HG03175 (cell line): ENCODE measurements around the gene BEAN1.

Experiments used
- ATAC-seq: cut with Tn5 transposase; IDR thresholded peaks from one replicate; pipeline ENCODE4 v1.9.1; 2021; ENCODE audit warnings: mild to moderate bottlenecking, moderate library complexity; ENCODE audit not compliant: unreplicated experiment

BEAN1 gene

GRCh38 chr16:66416939-66417700 is 10.0 kb upstream of the BEAN1 start:
- no peak for ATAC-seq

- no peak for ATAC-seq
Observed at GRCh38 chr16:66418165-66418962, 8.7 kb upstream of the BEAN1 start.

- no peak for ATAC-seq
Observed at GRCh38 chr16:66419527-66419926, 7.6 kb upstream of the BEAN1 start.

- ATAC-seq: no peak
Observed at GRCh38 chr16:66420396-66420795, 6.7 kb upstream of the BEAN1 start.

- no peak for ATAC-seq
Observed at GRCh38 chr16:66421891-66422290, 5.2 kb upstream of the BEAN1 start.

GRCh38 chr16:66422366-66422765 is 4.7 kb upstream of the BEAN1 start:
- no peak for ATAC-seq

- no peak for ATAC-seq
Observed at GRCh38 chr16:66423177-66423576, 3.9 kb upstream of the BEAN1 start.

- ATAC-seq: no peak
Observed at GRCh38 chr16:66425651-66426050, 1.4 kb upstream of the BEAN1 start.

GRCh38 chr16:66426112-66427035 is 721 bp upstream of the BEAN1 start:
- ATAC-seq: no peak

- ATAC-seq: no peak
Observed at GRCh38 chr16:66427871-66428681, 981 bp downstream of the BEAN1 start.

- ATAC-seq: no peak
Observed at GRCh38 chr16:66428682-66429251, 1.7 kb downstream of the BEAN1 start.

GRCh38 chr16:66429290-66429962 is 2.3 kb downstream of the BEAN1 start:
- no peak for ATAC-seq

- ATAC-seq: no peak
Observed at GRCh38 chr16:66430214-66430613, 3.1 kb downstream of the BEAN1 start.

GRCh38 chr16:66431760-66432159 is 4.7 kb downstream of the BEAN1 start:
- ATAC-seq: no peak

GRCh38 chr16:66432429-66432828 is 5.3 kb downstream of the BEAN1 start:
- no peak for ATAC-seq

GRCh38 chr16:66434619-66435430 is 7.7 kb downstream of the BEAN1 start:
- ATAC-seq: no peak

GRCh38 chr16:66435896-66436295 is 8.8 kb downstream of the BEAN1 start:
- ATAC-seq: no peak

- no peak for ATAC-seq
Observed at GRCh38 chr16:66437391-66437945, 10.4 kb downstream of the BEAN1 start.
